ENCODE data around the gene RRP15. TPM values are rescaled to one million over a fixed set of nuclear protein-coding genes. Genes with fewer than 3 reads are reported as not detected.

The RRP15 gene
- total and polyA plus RNA-seq, 2 of the 13 experiments (the other 11 are each of a cell fraction or from before 2014, with no cell fraction given), result 2.1 to 37.5 TPM

GRCh38 chr1:218361298-218362065 lies 76.4 kb downstream of the RRP15 start:
- Histone ChIP-seq H3K4me1 (ENCODE audit: insufficient read depth, low read length) (peaks cover 27% of the 10 kb centered on the region), H2AFZ (ENCODE audit: low read length) (no peak overlapping the region), H3K9me3 (ENCODE audit: low read length) (no peaks in the 10 kb centered on the region), H3K4me3 (replicated peaks in 1 of 3; ENCODE audit: insufficient read depth in 1 of 3, low read depth in 2 of 3, low read length in 3 of 3) (no peak overlapping the region), H3K36me3 (replicated peaks in 1 of 2; ENCODE audit: control insufficient read depth in 1 of 2, insufficient read depth in 2 of 2, low read length in 2 of 2) (no peaks in the 10 kb centered on the region), H3K9ac (ENCODE audit: insufficient read depth, low read depth, low read length) (no peak overlapping the region), H4K20me1 (ENCODE audit: insufficient read depth, low read length) (no peaks in the 10 kb centered on the region), H3K27ac (ENCODE audit: extremely low read length, insufficient read depth, low read length) (no peak overlapping the region), H3K27me3 (ENCODE audit: control insufficient read depth in 1 of 2, insufficient read depth in 2 of 2, low read length in 2 of 2) (no peaks in the 10 kb centered on the region), H3K79me2 (ENCODE audit: insufficient read depth, low read length) (no peaks in the 10 kb centered on the region), H3K4me2 (ENCODE audit: low read depth, low read length) (no peak overlapping the region)
- WGBS (ENCODE audit: low lambda C conversion rate), result 56% methylated on average over 7 of the region's 7 CpGs
- ATAC-seq, result peak; percentile 92
- BruUV-seq (replicated peaks), result no TSS peak
- DNase-seq (ENCODE audit: low spot score), result peak; percentile 66
- peak; percentile 8 for FAIRE-seq
- ChIA-PET POLR2A (no interaction called here), CTCF (ENCODE audit: low intra/inter-chr PET ratio, low total read pairs) (interaction anchor here (2.3 kb wide), 1 partner anchor 160 kb away, joined by 23 read pairs; no protein-coding TSS in a partner anchor)
- in situ Hi-C loops (cut with HindIII; ENCODE audit: extremely low pct_ligation_motif_present, low pct_unique_long_range_greater_than_20kb), result loop anchor here (5.0 to 25.0 kb wide), 2 partner anchors 161 to 951 kb away; no protein-coding TSS in a partner anchor
- intact Hi-C loops (cut with micrococcal nuclease; ENCODE audit: unreplicated experiment), result loop anchor here (1.0 kb wide), 2 partner anchors 160 to 192 kb away; no protein-coding TSS in a partner anchor
- TF ChIP-seq ZNF34 (CRISPR knock-in tag; IDR thresholded peaks at IDR 0.05; ENCODE audit: borderline replicate concordance) (no peak), ZBTB7A (CRISPR knock-in tag; IDR thresholded peaks at IDR 0.05) (no peak), NFAT5 (CRISPR knock-in tag; IDR thresholded peaks at IDR 0.05) (no peak), ZBTB25 (CRISPR knock-in tag; IDR thresholded peaks at IDR 0.05) (no peak), ZNF280D (CRISPR knock-in tag; IDR thresholded peaks at IDR 0.05) (no peak), ZMAT5 (CRISPR knock-in tag; IDR thresholded peaks at IDR 0.05; ENCODE audit: borderline replicate concordance, low read depth) (no peak), ZNF160 (CRISPR knock-in tag; IDR thresholded peaks at IDR 0.05) (no peak), GLI4 (CRISPR knock-in tag; IDR thresholded peaks at IDR 0.05; ENCODE audit: borderline replicate concordance) (no peak), REL (CRISPR knock-in tag; conservative IDR thresholded peaks at IDR 0.05) (no peak), ZBTB14 (CRISPR knock-in tag; IDR thresholded peaks at IDR 0.05) (no peak), ZNF878 (CRISPR knock-in tag; IDR thresholded peaks at IDR 0.05) (no peak)

Data from HepG2 (cell line).